Parathyroid adenoma (tissue), 2 donors: Measurements from ENCODE around the gene TSHZ1.

Experiments used
- H2AFZ ChIP-seq: fragments of 300-600 bp; sonication (generic); one replicate; pipeline ENCODE4 v1.7.0; 2017; ENCODE audit warnings: antibody characterized with exemption, mild to moderate bottlenecking
- H3K27ac ChIP-seq: fragments of 300-600 bp; sonication (generic); one replicate; pipeline ENCODE4 v1.7.0; 2017
- H3K27me3 ChIP-seq: fragments of 300-600 bp; sonication (generic); one replicate; pipeline ENCODE4 v1.7.0; 2017; ENCODE audit warnings: low read length; ENCODE audit not compliant: control insufficient read depth, insufficient read depth
- H3K36me3 ChIP-seq: fragments of 300-600 bp; sonication (generic); one replicate; pipeline ENCODE4 v1.7.0; 2017; ENCODE audit warnings: low read length; ENCODE audit not compliant: control insufficient read depth, insufficient read depth
- H3K4me1 ChIP-seq: fragments of 300-600 bp; sonication (generic); one replicate; pipeline ENCODE4 v1.7.0; 2017; ENCODE audit warnings: control low read depth
- H3K4me2 ChIP-seq: fragments of 300-600 bp; sonication (generic); one replicate; pipeline ENCODE4 v1.7.0; 2017; ENCODE audit warnings: low read length
- H3K4me3 ChIP-seq: fragments of 300-600 bp; sonication (generic); one replicate; pipeline ENCODE4 v1.7.0; 2017; ENCODE audit warnings: low read depth, low read length
- H3K79me2 ChIP-seq: fragments of 300-600 bp; sonication (generic); one replicate; pipeline ENCODE4 v1.7.0; 2017; ENCODE audit warnings: control low read depth
- H3K9ac ChIP-seq: fragments of 300-600 bp; sonication (generic); one replicate; pipeline ENCODE4 v1.7.0; 2017; ENCODE audit warnings: mild to moderate bottlenecking
- H3K9me3 ChIP-seq: fragments of 300-600 bp; sonication (generic); one replicate; pipeline ENCODE4 v1.7.0; 2017; ENCODE audit warnings: low read length; ENCODE audit not compliant: control insufficient read depth
- CTCF ChIP-seq: fragments of 300-600 bp; sonication (generic); IDR thresholded peaks from one replicate; pipeline ENCODE4 v1.7.0; 2017; ENCODE audit warnings: antibody characterized with exemption, mild to moderate bottlenecking
- donor health status: primary hyperparathyroidism.

The TSHZ1 gene

DNA sequence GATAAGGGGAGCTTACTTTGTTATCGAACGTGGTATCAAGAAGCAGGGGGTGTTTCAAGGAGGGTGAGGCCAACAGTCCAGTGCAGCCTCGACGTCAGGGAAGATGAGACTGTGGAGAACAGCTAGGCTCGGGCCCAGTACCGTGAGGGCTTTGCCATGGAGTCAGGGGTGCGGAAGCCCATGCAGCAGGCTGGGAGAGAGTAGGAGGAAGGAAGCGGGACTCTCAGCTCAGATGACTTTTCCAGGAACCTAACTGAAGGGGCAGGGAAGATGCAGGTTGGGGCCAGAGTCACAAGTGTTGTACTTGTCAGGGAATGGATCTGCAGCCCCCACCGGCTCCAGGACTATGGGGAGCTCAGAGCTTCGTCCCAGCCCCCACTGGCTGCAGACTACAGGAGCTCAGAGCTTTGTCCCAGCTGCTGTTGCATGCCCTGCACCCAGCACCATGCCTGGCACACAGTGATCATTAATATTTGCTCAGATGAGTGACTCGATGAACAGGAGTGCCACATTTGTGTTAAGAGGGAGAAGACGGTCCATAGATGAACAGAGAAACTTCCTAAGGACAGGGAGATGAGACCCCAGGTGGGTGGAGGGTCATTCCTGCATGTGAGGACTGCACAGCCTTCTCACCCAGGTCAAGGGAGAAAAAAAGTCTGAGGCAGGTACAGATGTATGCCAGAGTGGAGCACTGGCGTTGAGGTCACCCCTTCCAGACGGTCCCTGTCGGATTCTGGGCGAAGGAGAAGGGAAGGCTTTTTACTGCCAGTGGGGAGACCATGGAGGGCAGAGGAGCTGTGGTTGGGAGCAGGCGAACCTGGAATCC lies 38.1 kb upstream of the TSHZ1 start:
- Histone ChIP-seq H3K79me2 (no peaks in the 10 kb centered on the region), H2AFZ (no peak overlapping the region), H3K9ac (no peak overlapping the region), H3K4me3 (no peak overlapping the region), H3K27me3 (no peaks in the 10 kb centered on the region), H3K4me1 (no peaks in the 10 kb centered on the region), H3K27ac (no peak overlapping the region), H3K4me2 (no peak overlapping the region), H3K9me3 (no peaks in the 10 kb centered on the region), H3K36me3 (no peaks in the 10 kb centered on the region)
- TF ChIP-seq CTCF = no peak

- TF ChIP-seq CTCF = no peak
- Histone ChIP-seq H3K36me3 (no peaks in the 10 kb centered on the region), H3K4me2 (no peak overlapping the region), H3K79me2 (no peaks in the 10 kb centered on the region), H3K27ac (no peak overlapping the region), H3K9ac (no peak overlapping the region), H3K27me3 (no peaks in the 10 kb centered on the region), H3K9me3 (no peaks in the 10 kb centered on the region), H3K4me3 (no peak overlapping the region), H2AFZ (no peak overlapping the region), H3K4me1 (no peaks in the 10 kb centered on the region)
Observed at GRCh38 chr18:75173125-75173432, 37.5 kb upstream of the TSHZ1 start.

- H3K9me3 ChIP-seq = no peaks in the 10 kb centered on the region
- TF ChIP-seq CTCF = no peak
- no peaks in the 10 kb centered on the region for H3K4me1 ChIP-seq
- no peak overlapping the region for H2AFZ ChIP-seq
- H3K4me3 ChIP-seq = no peak overlapping the region
- no peaks in the 10 kb centered on the region for H3K79me2 ChIP-seq
- H3K36me3 ChIP-seq = no peaks in the 10 kb centered on the region
- no peak overlapping the region for H3K9ac ChIP-seq
- no peaks in the 10 kb centered on the region for H3K27me3 ChIP-seq
- H3K27ac ChIP-seq = no peak overlapping the region
- H3K4me2 ChIP-seq = no peak overlapping the region
Observed at GRCh38 chr18:75173738-75174137, 36.9 kb upstream of the TSHZ1 start.

DNA sequence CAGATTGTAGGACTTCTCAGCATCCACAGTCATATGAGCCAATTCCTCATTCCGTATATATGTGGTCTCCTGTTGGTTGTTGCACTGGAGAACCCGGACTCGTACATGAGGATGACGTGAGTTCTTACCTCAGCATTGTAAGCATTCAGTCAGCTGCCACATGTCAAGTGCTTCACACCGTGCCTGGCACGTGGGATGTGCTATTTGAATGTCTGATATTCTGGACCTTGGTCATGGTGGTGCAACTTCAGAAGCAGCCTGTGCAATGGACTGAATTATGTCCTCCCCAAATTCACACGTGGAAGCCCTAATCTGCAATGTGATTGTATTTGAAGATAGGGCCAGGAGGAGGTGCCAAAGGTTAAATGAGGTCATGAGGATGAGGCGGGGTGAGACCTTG lies 33.7 kb upstream of the TSHZ1 start:
- Histone ChIP-seq H3K9me3 (no peaks in the 10 kb centered on the region), H3K4me3 (no peak overlapping the region), H3K27ac (no peak overlapping the region), H3K4me1 (no peaks in the 10 kb centered on the region), H2AFZ (no peak overlapping the region), H3K9ac (no peak overlapping the region), H3K4me2 (no peak overlapping the region), H3K79me2 (no peaks in the 10 kb centered on the region), H3K36me3 (no peaks in the 10 kb centered on the region), H3K27me3 (no peaks in the 10 kb centered on the region)
- TF ChIP-seq CTCF = no peak

GRCh38 chr18:75178376-75178775 lies 32.2 kb upstream of the TSHZ1 start:
- H3K9me3 ChIP-seq = no peaks in the 10 kb centered on the region
- no peak overlapping the region for H3K9ac ChIP-seq
- no peaks in the 10 kb centered on the region for H3K79me2 ChIP-seq
- H3K27me3 ChIP-seq = no peaks in the 10 kb centered on the region
- TF ChIP-seq CTCF = no peak
- H2AFZ ChIP-seq = no peak overlapping the region
- H3K4me2 ChIP-seq = no peak overlapping the region
- H3K27ac ChIP-seq = no peak overlapping the region
- no peaks in the 10 kb centered on the region for H3K4me1 ChIP-seq
- H3K4me3 ChIP-seq = no peak overlapping the region
- no peaks in the 10 kb centered on the region for H3K36me3 ChIP-seq
